CD4-positive, alpha-beta T cell (primary cell): Measurements from ENCODE around the gene PFN1. TPM values are rescaled to one million over a fixed set of nuclear protein-coding genes. Genes with fewer than 3 reads are reported as not detected.
A peak's percentile ranks its signal among the peaks of the same experiment; 100 is the strongest.

ENCODE experiments used
- ATAC-seq: fragments of 200-7000 bp; cut with Tn5 transposase; one replicate; pipeline ENCODE4 v1.10.0; 2022; ENCODE audit warnings: mild to moderate bottlenecking; ENCODE audit not compliant: poor library complexity
- CTCF ChIA-PET: fragments of 350-600 bp; sonication (Branson Sonifier 250); formaldehyde crosslinking; loops from one replicate; lab custom pipeline; 2021; ENCODE audit warnings: antibody characterized with exemption, inconsistent platforms; lab: Charles Lee
- POLR2A ChIA-PET: fragments of 350-600 bp; sonication (Branson Sonifier 250); formaldehyde crosslinking; loops from one replicate; lab custom pipeline; 2021; ENCODE audit warnings: antibody characterized with exemption, inconsistent platforms; lab: Charles Lee
- DNase-seq, 14 experiments: peaks; one replicate each; pipeline ENCODE4 v3.0.0-alpha.2; 2013 to 2020; ENCODE audit warnings: mixed read lengths in 2 of 14
- H3K27ac ChIP-seq, 2 donors: one replicate each; pipeline versions ENCODE4 v1.5.1 to v1.7.0; 2013; ENCODE audit warnings: low read length in 2 of 2, low read depth in 1 of 2, mild to moderate bottlenecking in 1 of 2
- H3K27me3 ChIP-seq, 2 experiments: 1 replicate in 1 of 2; 2 replicates in 1 of 2; pipeline versions ENCODE4 v1.6.1 to v1.7.0; 2013; ENCODE audit warnings: low read length in 2 of 2, control low read depth in 1 of 2, mild to moderate bottlenecking in 1 of 2, moderate library complexity in 1 of 2; ENCODE audit not compliant: insufficient read depth in 2 of 2, control insufficient read depth in 1 of 2
- H3K36me3 ChIP-seq: one replicate; pipeline ENCODE4 v1.6.1; 2013; ENCODE audit warnings: low read length, control low read depth; ENCODE audit not compliant: insufficient read depth
- H3K4me1 ChIP-seq: one replicate; pipeline ENCODE4 v1.6.1; 2013; ENCODE audit warnings: low read length, control low read depth; ENCODE audit not compliant: insufficient read depth
- H3K4me3 ChIP-seq: one replicate; pipeline ENCODE4 v1.5.1; 2013; ENCODE audit warnings: mild to moderate bottlenecking, low read length, moderate library complexity
- H3K9me3 ChIP-seq, 2 experiments: 1 replicate in 1 of 2; 2 replicates in 1 of 2; pipeline versions ENCODE4 v1.6.1 to v1.7.0; 2013; ENCODE audit warnings: low read length in 2 of 2, mild to moderate bottlenecking in 2 of 2, control low read depth in 1 of 2, moderate library complexity in 1 of 2; ENCODE audit not compliant: control insufficient read depth in 1 of 2, insufficient read depth in 1 of 2
- H3K27ac Mint-ChIP-seq: one replicate; pipeline ENCODE4 v1.8.0; 2020; ENCODE audit warnings: mixed read lengths
- H3K27me3 Mint-ChIP-seq: one replicate; pipeline ENCODE4 v1.8.0; 2021; ENCODE audit warnings: mixed read lengths
- H3K36me3 Mint-ChIP-seq: one replicate; pipeline ENCODE4 v1.8.0; 2021; ENCODE audit warnings: low read depth, mixed read lengths
- H3K4me1 Mint-ChIP-seq: one replicate; pipeline ENCODE4 v1.8.0; 2021; ENCODE audit warnings: low read depth, mixed read lengths
- H3K4me3 Mint-ChIP-seq: one replicate; pipeline ENCODE4 v1.8.0; 2020; ENCODE audit warnings: mild to moderate bottlenecking, mixed read lengths
- H3K9me3 Mint-ChIP-seq: one replicate; pipeline ENCODE4 v1.8.0; 2020; ENCODE audit warnings: mixed read lengths
- intact Hi-C, 2 experiments: fragments of 100-400 bp; cut with DNase I in 1 of 2; cut with micrococcal nuclease in 1 of 2; formaldehyde crosslinking; loops; one replicate each; pipeline versions ENCODE4 v1.15.1 to v1.9.0; 2023 to 2025; cut with DNase I, micrococcal nuclease
- total RNA-seq, 174 experiments: library from RNA in 2 of 174; stranded (reverse) in 2 of 174; gene quantifications; one replicate each; pipeline ENCODE4 v1.2.3 and lab custom pipeline; 2021 to 2026
- TF ChIP-seq, protein P1 (sequence below): fragments of 200-600 bp; IDR thresholded peaks from one replicate; pipeline ENCODE4 v1.8.0; 2022; ENCODE audit warnings: antibody characterized with exemption, mild to moderate bottlenecking

PFN1 gene
- total RNA-seq, 2 experiments from 2014 or later: 349 to 362 TPM

DNA sequence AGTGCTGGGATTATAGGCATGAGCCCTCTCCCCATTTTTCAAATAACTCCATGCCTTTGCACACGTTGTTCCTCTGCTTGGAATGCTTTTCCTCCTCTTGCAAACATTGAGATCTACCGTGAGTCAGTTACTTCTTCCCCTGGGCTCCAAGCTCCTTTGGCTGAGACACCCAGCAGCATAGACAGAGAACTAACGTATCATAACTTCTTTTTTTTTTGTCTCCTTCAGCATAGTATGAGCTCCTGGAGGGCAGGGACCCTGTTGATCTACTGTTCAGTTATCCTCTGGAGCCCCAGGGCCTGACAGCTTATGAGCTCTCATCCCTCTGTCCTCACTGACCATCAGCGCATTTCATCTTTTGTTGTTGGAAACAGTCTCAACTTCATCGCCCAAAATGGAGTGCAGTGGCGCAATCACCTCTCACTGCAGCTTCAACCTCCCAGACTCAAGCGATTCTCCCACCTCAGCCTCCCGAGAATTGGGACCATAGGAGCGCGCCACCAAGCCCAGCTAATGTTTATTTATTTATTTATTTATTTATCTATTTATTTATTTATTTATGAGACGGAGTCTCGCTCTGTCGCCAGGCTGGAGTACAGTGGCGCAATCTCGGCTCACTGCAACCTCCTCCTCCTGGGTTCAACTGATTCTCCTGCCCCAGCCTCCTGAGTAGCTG, 17.1 kb upstream of the PFN1 start:
- H3K9me3 ChIP-seq: no peaks in the 10 kb centered on the region
- no peaks in the 10 kb centered on the region for H3K27me3 ChIP-seq
- H3K36me3 ChIP-seq: peaks cover 14% of the 10 kb centered on the region
- peaks cover 38% of the 10 kb centered on the region for H3K4me1 ChIP-seq
- no peak for DNase-seq
- ChIA-PET CTCF (interaction anchor here (1.5 to 3.3 kb wide), 2 partner anchors 32 to 56 kb away, joined by 3 to 21 read pairs; partner anchors contain the start of gene INCA1), POLR2A (interaction anchor here (0.6 to 9.8 kb wide), 5 partner anchors 17 to 64 kb away, joined by 3 to 350 read pairs (median 54); partner anchors contain the start of genes C17orf107, CHRNE, ENO3 and INCA1)
- peaks cover 17% of the 10 kb centered on the region for H3K36me3 Mint-ChIP-seq
- TF ChIP-seq, protein P1, sequence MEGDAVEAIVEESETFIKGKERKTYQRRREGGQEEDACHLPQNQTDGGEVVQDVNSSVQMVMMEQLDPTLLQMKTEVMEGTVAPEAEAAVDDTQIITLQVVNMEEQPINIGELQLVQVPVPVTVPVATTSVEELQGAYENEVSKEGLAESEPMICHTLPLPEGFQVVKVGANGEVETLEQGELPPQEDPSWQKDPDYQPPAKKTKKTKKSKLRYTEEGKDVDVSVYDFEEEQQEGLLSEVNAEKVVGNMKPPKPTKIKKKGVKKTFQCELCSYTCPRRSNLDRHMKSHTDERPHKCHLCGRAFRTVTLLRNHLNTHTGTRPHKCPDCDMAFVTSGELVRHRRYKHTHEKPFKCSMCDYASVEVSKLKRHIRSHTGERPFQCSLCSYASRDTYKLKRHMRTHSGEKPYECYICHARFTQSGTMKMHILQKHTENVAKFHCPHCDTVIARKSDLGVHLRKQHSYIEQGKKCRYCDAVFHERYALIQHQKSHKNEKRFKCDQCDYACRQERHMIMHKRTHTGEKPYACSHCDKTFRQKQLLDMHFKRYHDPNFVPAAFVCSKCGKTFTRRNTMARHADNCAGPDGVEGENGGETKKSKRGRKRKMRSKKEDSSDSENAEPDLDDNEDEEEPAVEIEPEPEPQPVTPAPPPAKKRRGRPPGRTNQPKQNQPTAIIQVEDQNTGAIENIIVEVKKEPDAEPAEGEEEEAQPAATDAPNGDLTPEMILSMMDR: no peak
- no peak overlapping the region for H3K4me3 ChIP-seq
- no peaks in the 10 kb centered on the region for H3K27me3 Mint-ChIP-seq
- intact Hi-C loops: loop anchor here in 1 of 2 experiments (10.0 kb wide), 2 partner anchors 171 to 601 kb away; partner anchors contain the start of genes PSMB6 and UBE2G1
- no peak for ATAC-seq
- peaks cover 13% of the 10 kb centered on the region for H3K4me1 Mint-ChIP-seq
- no peak overlapping the region for H3K27ac ChIP-seq
- no peaks in the 10 kb centered on the region for H3K9me3 Mint-ChIP-seq
- peak overlapping the region; percentile 34 for H3K27ac Mint-ChIP-seq
- H3K4me3 Mint-ChIP-seq: peak overlapping the region; percentile 69

DNA sequence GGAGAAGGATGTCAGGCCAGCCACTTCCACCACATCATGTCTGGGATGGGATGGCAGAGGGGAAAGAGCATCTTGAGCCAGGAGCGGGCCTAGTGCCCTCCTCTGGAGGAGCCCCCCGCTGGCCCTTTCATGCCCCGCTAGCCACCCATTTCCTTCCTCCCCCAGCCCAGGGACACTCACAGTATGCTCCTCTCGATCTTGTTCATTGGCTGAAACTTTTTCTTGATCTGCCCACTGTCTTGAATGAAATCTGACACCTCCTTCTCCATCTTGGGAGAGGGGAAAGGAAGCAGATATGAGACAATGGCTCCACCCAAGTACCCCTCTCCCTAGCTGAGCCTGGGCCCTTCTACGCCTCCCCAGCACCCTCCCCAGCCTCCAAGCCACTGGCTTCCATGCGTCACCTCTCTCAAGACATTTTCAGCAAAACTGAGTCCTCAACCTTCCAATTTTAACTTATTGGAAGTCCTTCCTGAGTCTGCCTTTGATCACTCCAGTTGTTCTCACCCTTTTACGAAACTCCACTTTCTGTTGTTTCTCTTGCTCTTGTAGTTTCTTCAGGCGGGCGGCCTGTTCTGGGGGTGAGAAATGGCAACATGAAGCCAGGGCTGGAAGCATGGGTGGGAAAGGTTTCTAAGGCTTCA, 12.1 kb upstream of the PFN1 start:
- Histone ChIP-seq H3K4me1 (no peaks in the 10 kb centered on the region), H3K27me3 (no peaks in the 10 kb centered on the region), H3K4me3 (no peak overlapping the region), H3K36me3 (peaks cover 16% of the 10 kb centered on the region), H3K27ac (no peak overlapping the region), H3K9me3 (no peaks in the 10 kb centered on the region)
- no peak for DNase-seq
- peaks cover 29% of the 10 kb centered on the region for H3K36me3 Mint-ChIP-seq
- no peaks in the 10 kb centered on the region for H3K27me3 Mint-ChIP-seq
- peaks cover 9% of the 10 kb centered on the region for H3K4me1 Mint-ChIP-seq
- POLR2A ChIA-PET: no interaction called here
- H3K4me3 Mint-ChIP-seq: no peak overlapping the region
- TF ChIP-seq, protein P1: no peak
- no peaks in the 10 kb centered on the region for H3K9me3 Mint-ChIP-seq
- no peak overlapping the region for H3K27ac Mint-ChIP-seq
- no peak for ATAC-seq
- CTCF ChIA-PET: no interaction called here
- intact Hi-C loops: loop anchor here in 1 of 2 experiments (10.0 kb wide), 2 partner anchors 166 to 596 kb away; partner anchors contain the start of genes PSMB6 and UBE2G1

DNA sequence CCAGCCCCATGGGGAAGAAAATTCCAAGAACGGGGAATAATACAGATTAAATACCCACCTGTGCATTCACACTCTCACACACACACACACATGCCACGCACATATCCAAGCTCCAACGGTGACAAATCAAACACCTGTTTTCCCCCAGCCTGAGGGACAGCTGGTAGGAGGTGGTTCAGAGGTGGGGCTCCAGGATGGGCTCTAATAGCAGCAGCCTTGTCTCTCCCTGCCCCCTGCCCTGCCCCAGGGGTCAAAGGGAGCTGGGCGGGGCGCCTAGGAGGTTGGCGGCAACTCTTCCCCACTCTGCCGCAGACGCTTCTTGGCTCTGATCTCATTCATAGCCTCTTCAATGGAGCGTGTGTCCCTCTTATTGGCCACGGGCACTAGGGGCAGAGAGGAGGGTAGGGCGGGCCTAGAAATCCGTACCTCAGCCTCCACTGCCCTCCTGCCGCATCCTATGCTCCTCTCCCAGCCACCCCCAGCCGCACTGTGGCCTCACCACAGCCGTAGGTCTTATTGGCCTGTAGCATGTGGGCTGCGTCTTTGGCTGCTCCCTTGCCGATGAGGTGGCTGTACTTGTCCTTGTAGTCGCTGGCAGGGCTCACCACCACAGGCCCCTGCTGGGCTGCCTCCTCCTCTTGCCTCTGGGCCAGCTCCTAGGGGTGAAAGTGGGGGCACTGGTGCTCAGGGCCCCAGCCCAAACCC, 11.1 kb upstream of the PFN1 start:
- ChIA-PET POLR2A (interaction anchor here (1.0 kb wide), 1 partner anchor 11 kb away, joined by 6 read pairs; the partner anchor contains the start of gene PFN1), CTCF (no interaction called here)
- Histone ChIP-seq H3K27me3 (no peaks in the 10 kb centered on the region), H3K27ac (no peak overlapping the region), H3K4me1 (no peaks in the 10 kb centered on the region), H3K9me3 (no peaks in the 10 kb centered on the region), H3K36me3 (peaks cover 16% of the 10 kb centered on the region), H3K4me3 (no peak overlapping the region)
- Mint-ChIP-seq H3K27ac (no peak overlapping the region), H3K36me3 (peaks cover 25% of the 10 kb centered on the region), H3K4me1 (peaks cover 5% of the 10 kb centered on the region), H3K9me3 (no peaks in the 10 kb centered on the region), H3K4me3 (no peak overlapping the region), H3K27me3 (no peaks in the 10 kb centered on the region)
- TF ChIP-seq, protein P1: no peak
- intact Hi-C loops: no loop called here
- DNase-seq (no peak), ATAC-seq (no peak)
